ENCODE results near the gene CIAO2B. TPM values are rescaled to one million over a fixed set of nuclear protein-coding genes. Genes with fewer than 3 reads are reported as not detected.

CIAO2B gene
- polyA plus RNA-seq, 1 donor = 82.1 TPM

DNA sequence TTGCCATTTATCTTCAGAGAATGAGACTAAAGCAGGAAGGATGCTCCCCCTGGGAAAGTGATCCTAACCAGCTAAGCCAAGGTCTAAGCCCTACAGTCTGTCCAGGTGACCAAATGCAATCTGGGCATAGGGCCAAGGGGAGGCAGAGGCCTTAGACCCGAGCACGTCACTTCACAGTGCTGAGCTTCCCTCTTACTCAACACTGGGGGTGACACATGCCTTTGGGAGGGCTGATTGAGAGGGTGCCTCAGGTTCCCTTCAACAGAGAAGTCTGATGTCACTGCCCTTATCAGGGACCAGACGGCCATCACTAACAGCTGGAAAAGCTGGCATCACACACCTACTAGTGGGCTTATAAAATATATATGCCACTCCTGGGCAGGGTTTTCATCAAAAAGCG is 4.0 kb downstream of the CIAO2B start:
- WGBS (ENCODE audit: insufficient coverage, low lambda C conversion rate) = 100% methylated on average over 1 of the region's 4 CpGs
- peak in 1 of 2 donors; percentile 49 for DNase-seq
- Histone ChIP-seq H3K36me3 (ENCODE audit: control insufficient read depth, insufficient read depth, low read length) (peaks cover 10% of the 10 kb centered on the region), H3K27me3 (ENCODE audit: control insufficient read depth, insufficient read depth, low read length) (peaks cover 13% of the 10 kb centered on the region), H3K27ac (ENCODE audit: low read length) (no peak overlapping the region), H3K9me3 (ENCODE audit: control insufficient read depth, low read depth, low read length) (no peaks in the 10 kb centered on the region), H3K4me3 (ENCODE audit: low read length) (no peak overlapping the region), H3K4me1 (ENCODE audit: control insufficient read depth, insufficient read depth, low read length) (peaks cover 20% of the 10 kb centered on the region)

DNA sequence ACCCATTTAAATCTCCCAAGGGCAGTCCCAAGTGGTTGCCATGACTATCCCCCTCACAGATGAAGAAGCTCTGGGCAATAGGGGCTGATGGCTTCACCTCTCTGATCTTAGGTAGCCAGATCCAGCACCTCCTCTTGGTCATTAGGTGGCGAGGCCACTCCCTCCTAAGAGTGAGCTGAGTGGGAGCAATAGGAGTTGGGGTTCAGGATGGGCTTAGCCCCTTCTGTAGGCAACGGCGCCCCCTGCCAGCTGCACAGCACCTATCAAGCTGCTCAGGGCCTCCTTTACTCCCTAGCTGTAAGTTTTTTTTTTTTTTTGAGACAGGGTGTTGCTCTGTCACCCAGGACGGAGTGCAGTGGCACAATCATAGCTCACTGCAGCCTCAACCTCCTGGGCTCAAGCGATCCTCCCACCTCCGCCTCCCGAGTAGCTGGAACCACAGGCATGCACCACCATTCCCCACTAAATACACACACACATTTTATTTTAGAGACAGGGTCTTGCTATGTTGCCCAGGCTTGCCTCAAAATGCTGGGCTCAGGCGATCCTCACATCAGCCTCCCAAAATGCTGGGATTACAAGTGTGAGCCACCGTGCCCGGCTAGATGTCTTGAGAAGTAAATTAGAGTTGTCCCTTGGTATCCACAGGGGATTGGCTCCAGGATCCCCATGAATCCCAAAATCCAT is 5.4 kb downstream of the CIAO2B start:
- no CpG with 5 or more reads among the region's 10 CpGs for WGBS (ENCODE audit: insufficient coverage, low lambda C conversion rate)
- Histone ChIP-seq H3K4me3 (ENCODE audit: low read length) (no peak overlapping the region), H3K27ac (ENCODE audit: low read length) (no peak overlapping the region), H3K9me3 (ENCODE audit: control insufficient read depth, low read depth, low read length) (no peaks in the 10 kb centered on the region), H3K4me1 (ENCODE audit: control insufficient read depth, insufficient read depth, low read length) (peaks cover 20% of the 10 kb centered on the region), H3K36me3 (ENCODE audit: control insufficient read depth, insufficient read depth, low read length) (peaks cover 10% of the 10 kb centered on the region), H3K27me3 (ENCODE audit: control insufficient read depth, insufficient read depth, low read length) (peaks cover 25% of the 10 kb centered on the region)
- peak; percentile 57 to 67 for DNase-seq

DNA sequence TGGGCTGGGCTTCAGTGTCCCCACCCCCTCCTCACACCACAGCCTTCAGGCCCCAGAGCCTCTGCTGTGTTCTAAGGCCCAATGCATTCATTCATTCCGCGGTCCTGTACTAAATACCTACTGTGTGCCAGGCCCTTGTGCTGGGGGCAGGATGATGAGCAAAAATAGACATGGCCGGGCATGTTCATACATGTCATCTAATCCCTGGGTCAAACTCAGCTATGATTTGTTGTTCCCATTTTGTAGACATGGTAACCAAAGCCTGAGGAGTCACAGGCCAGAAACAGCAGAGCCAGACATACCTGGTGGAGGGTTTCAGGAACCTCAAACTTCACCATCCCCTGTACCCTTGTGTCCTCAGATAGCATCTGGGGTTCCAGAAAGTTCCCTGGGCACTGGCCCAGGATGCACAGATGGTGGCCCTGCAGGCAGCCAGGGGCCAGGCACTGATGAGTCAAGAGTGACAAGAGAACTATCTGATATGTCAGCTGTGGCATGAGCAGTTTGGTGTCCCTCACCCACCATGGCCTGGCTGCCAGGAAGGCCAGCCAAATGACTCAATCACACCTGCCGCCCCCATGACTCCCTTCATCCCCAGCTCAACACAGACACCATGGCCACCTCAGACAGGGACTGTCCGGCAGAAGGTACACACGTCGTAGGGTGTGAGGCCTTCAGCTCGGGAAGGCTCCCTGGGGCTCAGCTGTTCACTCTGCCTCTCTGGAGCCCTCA is 6.1 kb downstream of the CIAO2B start:
- Histone ChIP-seq H3K4me1 (ENCODE audit: control insufficient read depth, insufficient read depth, low read length) (peaks cover 14% of the 10 kb centered on the region), H3K27ac (ENCODE audit: low read length) (no peak overlapping the region), H3K9me3 (ENCODE audit: control insufficient read depth, low read depth, low read length) (no peaks in the 10 kb centered on the region), H3K36me3 (ENCODE audit: control insufficient read depth, insufficient read depth, low read length) (peaks cover 10% of the 10 kb centered on the region), H3K4me3 (ENCODE audit: low read length) (no peak overlapping the region), H3K27me3 (ENCODE audit: control insufficient read depth, insufficient read depth, low read length) (peaks cover 26% of the 10 kb centered on the region)
- no peak for DNase-seq
- WGBS (ENCODE audit: insufficient coverage, low lambda C conversion rate) = no CpG with 5 or more reads among the region's 8 CpGs

GRCh38 chr16:66926961-66927436 is 7.2 kb downstream of the CIAO2B start:
- DNase-seq = peak in 1 of 2 donors; percentile 46
- WGBS (ENCODE audit: insufficient coverage, low lambda C conversion rate) = no CpG with 5 or more reads among the region's 3 CpGs
- Histone ChIP-seq H3K36me3 (ENCODE audit: control insufficient read depth, insufficient read depth, low read length) (peaks cover 3% of the 10 kb centered on the region), H3K9me3 (ENCODE audit: control insufficient read depth, low read depth, low read length) (no peaks in the 10 kb centered on the region), H3K27ac (ENCODE audit: low read length) (no peak overlapping the region), H3K4me1 (ENCODE audit: control insufficient read depth, insufficient read depth, low read length) (peaks cover 5% of the 10 kb centered on the region), H3K27me3 (ENCODE audit: control insufficient read depth, insufficient read depth, low read length) (peaks cover 26% of the 10 kb centered on the region), H3K4me3 (ENCODE audit: low read length) (no peak overlapping the region)

DNA sequence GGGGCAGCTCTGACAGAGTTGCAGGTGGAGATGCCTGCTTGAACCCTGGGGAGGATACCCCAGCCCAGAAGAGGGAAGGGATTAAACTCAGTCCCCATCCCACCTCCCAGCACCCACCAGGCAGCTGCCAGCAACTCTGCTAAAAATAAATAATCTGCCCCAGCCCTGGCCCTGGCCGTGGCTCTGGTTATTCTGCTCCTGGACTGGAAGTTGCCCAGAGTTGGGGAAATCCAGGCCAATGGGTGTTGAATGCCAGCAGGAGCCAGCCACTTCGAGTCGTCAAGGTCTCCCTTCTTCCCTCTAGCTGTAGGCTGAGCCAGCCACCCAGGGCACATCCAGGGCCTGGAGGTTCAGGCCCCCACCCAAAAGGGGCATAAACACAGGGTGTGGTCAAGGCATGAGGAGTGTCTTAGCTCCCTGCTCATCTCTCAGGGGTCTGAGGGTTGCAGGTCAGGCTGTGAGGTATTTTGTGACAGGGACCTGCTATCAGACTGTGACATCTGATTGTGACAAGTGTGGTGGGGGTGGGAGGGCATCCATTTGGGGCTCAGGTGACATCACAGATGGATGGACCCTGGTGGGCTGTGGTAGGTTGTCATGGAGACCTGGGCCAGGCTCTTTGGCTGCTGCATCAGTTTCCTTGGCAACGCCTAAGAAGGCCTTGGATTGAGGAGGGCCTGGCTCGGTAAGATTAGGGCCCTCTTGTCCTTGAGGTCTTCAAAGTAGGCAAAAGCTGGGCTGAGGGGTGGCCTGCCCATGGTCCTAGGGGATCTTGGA is 7.8 kb downstream of the CIAO2B start:
- H3K4me3 ChIP-seq (ENCODE audit: low read length) = no peak overlapping the region
- no CpG with 5 or more reads among the region's 5 CpGs for WGBS (ENCODE audit: insufficient coverage, low lambda C conversion rate)
- peaks cover 5% of the 10 kb centered on the region for H3K4me1 ChIP-seq (ENCODE audit: control insufficient read depth, insufficient read depth, low read length)
- DNase-seq = no peak
- H3K9me3 ChIP-seq (ENCODE audit: control insufficient read depth, low read depth, low read length) = peaks cover 3% of the 10 kb centered on the region
- peaks cover 2% of the 10 kb centered on the region for H3K36me3 ChIP-seq (ENCODE audit: control insufficient read depth, insufficient read depth, low read length)
- peaks cover 26% of the 10 kb centered on the region for H3K27me3 ChIP-seq (ENCODE audit: control insufficient read depth, insufficient read depth, low read length)
- no peak overlapping the region for H3K27ac ChIP-seq (ENCODE audit: low read length)

DNA sequence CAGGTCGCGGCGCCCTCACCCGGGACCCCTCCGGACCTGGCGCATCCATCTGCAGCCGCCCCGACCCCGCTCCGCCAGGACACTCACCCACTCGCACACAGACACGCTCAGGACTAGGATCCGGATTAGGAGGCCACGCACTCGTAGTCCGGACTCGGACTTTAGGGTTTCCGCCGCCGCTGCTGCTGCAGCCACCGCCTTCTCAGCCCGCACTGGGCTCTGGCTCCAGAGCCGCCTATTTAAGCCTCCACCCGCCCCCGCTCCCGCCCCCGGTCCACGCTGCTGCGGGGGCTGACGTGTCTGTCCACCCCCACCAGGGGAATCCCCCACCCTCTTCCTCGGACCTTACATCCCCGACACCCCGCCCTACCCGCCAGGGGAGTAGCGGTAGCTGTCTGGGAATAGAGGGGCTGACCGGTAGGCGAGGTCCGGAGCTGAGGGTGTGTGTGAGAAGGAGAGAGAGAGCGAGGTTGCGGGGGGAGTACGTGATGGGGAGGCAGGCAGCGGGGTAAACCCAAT is 8.8 kb downstream of the CIAO2B start, which contains the start of gene RRAD:
Gene RRAD (minus strand): TSS at position 214 of the 519 bp plus-strand sequence. CDS start 356 bp downstream, outside the sequence.
- peak within 1 kb of the TSS; percentile 29 for H3K4me3 ChIP-seq (ENCODE audit: low read length)
- no peaks in the 10 kb centered on the region for H3K36me3 ChIP-seq (ENCODE audit: control insufficient read depth, insufficient read depth, low read length)
- no peak within 1 kb of the TSS for H3K27ac ChIP-seq (ENCODE audit: low read length)
- peaks cover 3% of the 10 kb centered on the region for H3K9me3 ChIP-seq (ENCODE audit: control insufficient read depth, low read depth, low read length)
- no peak for DNase-seq
- peaks cover 5% of the 10 kb centered on the region for H3K4me1 ChIP-seq (ENCODE audit: control insufficient read depth, insufficient read depth, low read length)
- no CpG with 5 or more reads among the region's 42 CpGs for WGBS (ENCODE audit: insufficient coverage, low lambda C conversion rate)
- peaks cover 26% of the 10 kb centered on the region for H3K27me3 ChIP-seq (ENCODE audit: control insufficient read depth, insufficient read depth, low read length)

- peak in 1 of 2 donors; percentile 60 for DNase-seq
- no CpG with 5 or more reads among the region's 72 CpGs for WGBS (ENCODE audit: insufficient coverage, low lambda C conversion rate)
- Histone ChIP-seq H3K4me1 (ENCODE audit: control insufficient read depth, insufficient read depth, low read length) (peaks cover 12% of the 10 kb centered on the region), H3K36me3 (ENCODE audit: control insufficient read depth, insufficient read depth, low read length) (no peaks in the 10 kb centered on the region), H3K27ac (ENCODE audit: low read length) (no peak overlapping the region), H3K4me3 (ENCODE audit: low read length) (peak overlapping the region; percentile 29), H3K27me3 (ENCODE audit: control insufficient read depth, insufficient read depth, low read length) (peaks cover 26% of the 10 kb centered on the region), H3K9me3 (ENCODE audit: control insufficient read depth, low read depth, low read length) (peaks cover 3% of the 10 kb centered on the region)
Measured at GRCh38 chr16:66924527-66925321, 9.5 kb downstream of the CIAO2B start.

GRCh38 chr16:66923866-66924265 is 10.3 kb downstream of the CIAO2B start:
- no peak for DNase-seq
- Histone ChIP-seq H3K27ac (ENCODE audit: low read length) (no peak overlapping the region), H3K4me1 (ENCODE audit: control insufficient read depth, insufficient read depth, low read length) (peaks cover 21% of the 10 kb centered on the region), H3K4me3 (ENCODE audit: low read length) (no peak overlapping the region), H3K9me3 (ENCODE audit: control insufficient read depth, low read depth, low read length) (peaks cover 3% of the 10 kb centered on the region), H3K36me3 (ENCODE audit: control insufficient read depth, insufficient read depth, low read length) (no peaks in the 10 kb centered on the region), H3K27me3 (ENCODE audit: control insufficient read depth, insufficient read depth, low read length) (peaks cover 26% of the 10 kb centered on the region)
- WGBS (ENCODE audit: insufficient coverage, low lambda C conversion rate) = no CpG with 5 or more reads among the region's 3 CpGs

GRCh38 chr16:66923247-66923731 is 10.9 kb downstream of the CIAO2B start:
- DNase-seq = no peak
- peaks cover 26% of the 10 kb centered on the region for H3K27me3 ChIP-seq (ENCODE audit: control insufficient read depth, insufficient read depth, low read length)
- no peaks in the 10 kb centered on the region for H3K36me3 ChIP-seq (ENCODE audit: control insufficient read depth, insufficient read depth, low read length)
- no peak overlapping the region for H3K4me3 ChIP-seq (ENCODE audit: low read length)
- peaks cover 26% of the 10 kb centered on the region for H3K4me1 ChIP-seq (ENCODE audit: control insufficient read depth, insufficient read depth, low read length)
- peaks cover 5% of the 10 kb centered on the region for H3K9me3 ChIP-seq (ENCODE audit: control insufficient read depth, low read depth, low read length)
- WGBS (ENCODE audit: insufficient coverage, low lambda C conversion rate) = no CpG with 5 or more reads among the region's 18 CpGs
- H3K27ac ChIP-seq (ENCODE audit: low read length) = no peak overlapping the region
